Activated B cell treated with CpG ODN at 0.5 μM for 24 hours (primary cell): ENCODE data around the gene NKAIN1. TPM values are rescaled to one million over a fixed set of nuclear protein-coding genes. Genes with fewer than 3 reads are reported as not detected.
"Not testable (repeated sequence)": the region's sequence is repeated elsewhere in the genome, so short reads cannot be mapped to it uniquely, and the experiment has no call there.

Experiments
- ATAC-seq: fragments of 200-7000 bp; cut with Tn5 transposase; one replicate; pipeline ENCODE4 v1.10.0; 2021; ENCODE audit warnings: low read depth, mild to moderate bottlenecking, moderate library complexity
- CTCF ChIA-PET: fragments of 350-600 bp; sonication (Branson Sonifier 250); formaldehyde crosslinking; loops from one replicate; lab custom pipeline; 2021; ENCODE audit warnings: antibody characterized with exemption; lab: Charles Lee
- POLR2A ChIA-PET: fragments of 350-600 bp; sonication (Branson Sonifier 250); formaldehyde crosslinking; loops from one replicate; lab custom pipeline; 2021; ENCODE audit warnings: antibody characterized with exemption; lab: Charles Lee
- DNase-seq: peaks from one replicate; pipeline ENCODE4 v3.0.0; 2022
- H3K27ac Mint-ChIP-seq: one replicate; pipeline ENCODE4 v1.8.0; 2020; ENCODE audit warnings: mixed read lengths
- H3K27me3 Mint-ChIP-seq: one replicate; pipeline ENCODE4 v1.8.0; 2021; ENCODE audit warnings: mixed read lengths
- H3K36me3 Mint-ChIP-seq: one replicate; pipeline ENCODE4 v1.8.0; 2021; ENCODE audit warnings: low read depth, mixed read lengths
- H3K4me1 Mint-ChIP-seq: one replicate; pipeline ENCODE4 v1.8.0; 2021; ENCODE audit warnings: mixed read lengths
- H3K4me3 Mint-ChIP-seq: one replicate; pipeline ENCODE4 v1.8.0; 2020; ENCODE audit warnings: mild to moderate bottlenecking, mixed read lengths
- H3K9me3 Mint-ChIP-seq: one replicate; pipeline ENCODE4 v1.8.0; 2020; ENCODE audit warnings: mixed read lengths
- intact Hi-C: fragments of 100-400 bp; cut with micrococcal nuclease; formaldehyde crosslinking; loops from one replicate; pipeline ENCODE4 v1.15.1; 2024
- total RNA-seq: library from RNA; stranded (reverse); gene quantifications from 2 replicates; pipeline ENCODE4 v1.2.3, GENCODE V29; 2022
- TF ChIP-seq, protein P1 (sequence below): fragments of 200-600 bp; IDR thresholded peaks from one replicate; pipeline ENCODE4 v1.8.0; 2022; ENCODE audit warnings: antibody characterized with exemption, mild to moderate bottlenecking

Gene NKAIN1
- not detected in 2 replicates for total RNA-seq

DNA sequence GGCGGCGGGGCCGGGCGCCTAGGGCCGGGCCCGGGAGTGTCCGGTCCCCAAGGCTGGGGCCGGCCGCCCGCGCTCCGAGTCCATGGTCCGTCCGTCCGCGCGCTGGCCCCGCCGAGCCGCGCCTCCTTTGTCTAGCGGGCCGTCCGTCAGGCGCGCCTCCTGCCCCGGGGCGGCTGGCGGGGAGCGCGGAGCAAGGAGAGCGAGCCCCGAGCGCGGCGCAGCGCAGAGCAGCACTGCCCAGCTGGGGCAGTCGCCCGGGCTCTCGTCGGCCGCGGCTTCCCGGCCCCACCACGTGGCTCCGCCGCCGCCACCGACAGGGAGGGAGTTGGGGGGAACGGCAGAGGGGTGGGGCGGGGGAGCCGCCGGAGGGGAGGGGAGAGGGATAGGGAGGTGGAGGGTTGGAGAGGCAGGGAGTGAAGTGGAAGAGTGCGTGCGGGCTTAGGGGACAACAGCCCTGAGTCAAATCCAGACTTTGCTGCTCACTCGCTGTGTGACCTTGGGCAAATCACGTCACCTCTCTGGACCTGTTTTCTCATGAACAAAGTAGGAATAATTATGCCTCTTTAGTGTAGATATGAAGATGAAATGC is at the start of gene NKAIN1:
Gene NKAIN1, minus strand, starts transcription at position 235 of the 589 bp plus-strand sequence. CDS start 340 bp downstream, outside the sequence.
- no peak within 1 kb of the TSS for H3K27ac Mint-ChIP-seq
- H3K4me3 Mint-ChIP-seq: peak within 1 kb of the TSS; percentile 65
- ChIA-PET POLR2A (no interaction called here), CTCF (no interaction called here)
- H3K36me3 Mint-ChIP-seq: no peaks in the 10 kb centered on the region
- intact Hi-C loops: no loop called here
- H3K9me3 Mint-ChIP-seq: no peaks in the 10 kb centered on the region
- peaks cover 40% of the 10 kb centered on the region for H3K27me3 Mint-ChIP-seq
- H3K4me1 Mint-ChIP-seq: peaks cover 22% of the 10 kb centered on the region
- DNase-seq (no peak), ATAC-seq (no peak)
- TF ChIP-seq, protein P1, sequence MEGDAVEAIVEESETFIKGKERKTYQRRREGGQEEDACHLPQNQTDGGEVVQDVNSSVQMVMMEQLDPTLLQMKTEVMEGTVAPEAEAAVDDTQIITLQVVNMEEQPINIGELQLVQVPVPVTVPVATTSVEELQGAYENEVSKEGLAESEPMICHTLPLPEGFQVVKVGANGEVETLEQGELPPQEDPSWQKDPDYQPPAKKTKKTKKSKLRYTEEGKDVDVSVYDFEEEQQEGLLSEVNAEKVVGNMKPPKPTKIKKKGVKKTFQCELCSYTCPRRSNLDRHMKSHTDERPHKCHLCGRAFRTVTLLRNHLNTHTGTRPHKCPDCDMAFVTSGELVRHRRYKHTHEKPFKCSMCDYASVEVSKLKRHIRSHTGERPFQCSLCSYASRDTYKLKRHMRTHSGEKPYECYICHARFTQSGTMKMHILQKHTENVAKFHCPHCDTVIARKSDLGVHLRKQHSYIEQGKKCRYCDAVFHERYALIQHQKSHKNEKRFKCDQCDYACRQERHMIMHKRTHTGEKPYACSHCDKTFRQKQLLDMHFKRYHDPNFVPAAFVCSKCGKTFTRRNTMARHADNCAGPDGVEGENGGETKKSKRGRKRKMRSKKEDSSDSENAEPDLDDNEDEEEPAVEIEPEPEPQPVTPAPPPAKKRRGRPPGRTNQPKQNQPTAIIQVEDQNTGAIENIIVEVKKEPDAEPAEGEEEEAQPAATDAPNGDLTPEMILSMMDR: no peak

DNA sequence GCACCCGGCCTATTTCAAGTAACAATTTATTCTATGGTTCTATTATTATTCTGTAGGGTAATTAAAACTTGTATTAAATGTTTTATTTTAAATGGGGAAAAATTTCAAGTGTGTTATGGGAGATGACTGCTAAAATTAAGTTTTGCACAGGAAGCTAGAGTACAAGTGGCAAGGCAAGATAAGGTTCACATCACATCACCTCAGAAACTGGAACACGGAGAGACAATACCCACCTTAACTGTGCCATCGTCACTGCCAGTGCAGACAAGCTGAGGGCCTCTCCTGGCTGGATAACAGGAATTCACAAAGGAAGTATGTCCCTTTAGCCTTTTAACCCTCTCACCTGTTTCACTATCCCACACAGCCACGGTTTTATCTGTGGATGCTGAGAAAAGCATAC is 49.3 kb upstream of the NKAIN1 start:
- CTCF ChIA-PET: no interaction called here
- Mint-ChIP-seq H3K9me3 (no peaks in the 10 kb centered on the region), H3K4me1 (peaks cover 7% of the 10 kb centered on the region), H3K4me3 (no peak overlapping the region), H3K27me3 (no peaks in the 10 kb centered on the region), H3K36me3 (peaks cover 79% of the 10 kb centered on the region), H3K27ac (no peak overlapping the region)
- ATAC-seq (no peak), DNase-seq (no peak)
- TF ChIP-seq, protein P1: no peak
- POLR2A ChIA-PET: no interaction called here
- intact Hi-C loops: no loop called here

DNA sequence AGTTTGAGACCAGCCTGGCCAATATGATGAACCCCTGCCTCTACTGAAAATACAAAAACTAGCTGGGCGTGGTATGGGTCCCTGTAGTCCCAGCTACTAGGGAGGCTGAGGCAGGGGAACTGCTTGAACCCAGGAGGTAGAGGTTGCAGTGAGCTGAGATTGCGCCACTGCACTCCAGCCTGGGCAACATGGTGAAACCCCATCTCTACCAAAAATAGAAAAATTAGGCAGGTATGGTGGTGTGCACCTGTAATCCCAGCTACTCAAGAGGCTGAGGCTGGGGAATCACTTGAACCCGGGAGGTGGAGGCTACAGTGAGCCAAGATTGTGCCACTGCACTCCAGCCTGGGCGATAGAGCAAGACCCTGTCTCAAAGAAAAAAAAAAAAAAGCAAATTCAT is 48.1 kb upstream of the NKAIN1 start:
- ATAC-seq, DNase-seq, H3K9me3 Mint-ChIP-seq, H3K4me3 Mint-ChIP-seq, H3K27ac Mint-ChIP-seq, H3K27me3 Mint-ChIP-seq, CTCF ChIA-PET, H3K4me1 Mint-ChIP-seq, intact Hi-C loops: not testable (repeated sequence)
- peaks cover 81% of the 10 kb centered on the region for H3K36me3 Mint-ChIP-seq
- POLR2A ChIA-PET: interaction anchor here (1.0 kb wide), 1 partner anchor 9 kb away, joined by 4 read pairs; the partner anchor contains the start of genes SNRNP40 and ZCCHC17

DNA sequence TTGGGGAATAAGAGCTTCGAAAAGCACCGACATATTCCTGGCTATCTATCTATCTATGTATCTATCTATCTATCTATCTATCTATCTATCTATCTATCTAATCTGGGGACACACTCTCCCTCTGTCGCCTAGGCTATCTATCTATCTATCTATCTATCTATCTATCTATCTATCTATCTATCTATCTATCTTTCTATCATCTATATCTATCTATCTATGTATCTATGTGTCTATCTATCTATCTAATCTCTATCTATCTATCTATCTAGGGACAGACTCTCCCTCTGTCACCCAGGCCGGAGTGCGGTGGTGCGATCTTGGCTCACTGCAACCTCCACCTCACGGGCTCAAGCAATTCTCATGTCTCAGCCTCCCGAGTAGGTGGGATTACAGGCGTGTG is 42.7 kb upstream of the NKAIN1 start:
- H3K4me3 Mint-ChIP-seq, CTCF ChIA-PET, H3K27ac Mint-ChIP-seq: not testable (repeated sequence)

DNA sequence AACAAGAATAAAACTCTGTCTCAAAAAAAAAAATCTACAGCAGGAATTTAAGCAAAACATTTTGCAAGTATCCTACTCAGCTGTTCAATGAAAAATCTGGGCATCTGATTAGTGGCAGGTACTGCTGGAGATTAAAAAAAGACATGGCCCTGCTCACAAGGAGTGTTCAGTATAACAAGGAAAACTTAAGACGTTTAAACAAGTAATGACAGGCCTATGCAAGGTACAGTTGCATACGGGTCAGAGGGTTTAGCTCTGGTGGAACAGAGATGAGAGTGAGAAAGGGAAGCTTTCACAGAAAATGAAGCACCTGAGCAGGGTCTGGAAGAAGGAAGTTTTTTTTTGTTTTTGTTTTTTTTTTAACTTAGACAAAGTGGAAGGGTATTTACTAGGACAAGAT is 33.9 kb upstream of the NKAIN1 start:
- TF ChIP-seq, protein P1: no peak
- Mint-ChIP-seq H3K9me3 (no peaks in the 10 kb centered on the region), H3K4me1 (no peaks in the 10 kb centered on the region), H3K27ac (no peak overlapping the region), H3K4me3 (no peak overlapping the region), H3K27me3 (no peaks in the 10 kb centered on the region), H3K36me3 (peaks cover 77% of the 10 kb centered on the region)
- ChIA-PET POLR2A (no interaction called here), CTCF (interaction anchor here (0.6 kb wide), 1 partner anchor 98 kb away, joined by 3 read pairs; no protein-coding TSS in a partner anchor)
- ATAC-seq (no peak), DNase-seq (no peak)
- intact Hi-C loops: no loop called here

More for the DNA sequence above, 42.7 kb upstream of the NKAIN1 start:
- H3K27me3 Mint-ChIP-seq, DNase-seq, H3K9me3 Mint-ChIP-seq, H3K4me1 Mint-ChIP-seq, intact Hi-C loops, ATAC-seq: not testable (repeated sequence)
- POLR2A ChIA-PET: interaction anchor here (1.4 kb wide), 1 partner anchor 14 kb away, joined by 5 read pairs; the partner anchor contains the start of genes SNRNP40 and ZCCHC17
- peaks cover 78% of the 10 kb centered on the region for H3K36me3 Mint-ChIP-seq

DNA sequence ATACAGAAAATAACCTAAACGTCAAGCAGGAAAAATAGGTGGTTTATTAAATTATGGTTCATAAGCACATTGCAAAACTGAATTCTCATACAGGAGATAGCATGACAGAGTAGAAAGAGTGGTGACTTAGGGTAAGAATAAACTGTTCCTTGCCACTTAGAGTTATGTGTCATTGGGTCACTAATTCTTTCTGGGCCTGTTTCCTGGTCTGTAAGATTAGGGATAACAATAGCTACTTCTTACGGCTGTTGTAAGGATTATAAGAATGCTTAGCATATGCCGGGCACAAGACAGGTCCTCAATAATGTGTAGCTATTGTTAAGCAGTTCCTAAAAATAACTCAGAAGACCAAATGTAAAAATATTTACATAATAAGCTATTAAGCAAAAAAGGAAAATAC is 32.7 kb upstream of the NKAIN1 start:
- intact Hi-C loops: no loop called here
- ChIA-PET CTCF (no interaction called here), POLR2A (no interaction called here)
- Mint-ChIP-seq H3K36me3 (peaks cover 79% of the 10 kb centered on the region), H3K27me3 (no peaks in the 10 kb centered on the region), H3K9me3 (no peaks in the 10 kb centered on the region), H3K27ac (no peak overlapping the region), H3K4me1 (no peaks in the 10 kb centered on the region), H3K4me3 (no peak overlapping the region)
- ATAC-seq (no peak), DNase-seq (no peak)
- TF ChIP-seq, protein P1: no peak
